ENCODE data around the gene CSNK2A2.

The CSNK2A2 gene

GRCh38 chr16:58198022-58198683, at the start of gene CSNK2A2:
Gene CSNK2A2 (minus strand): TSS chr16:58198106. CDS start chr16:58197736, 370 bp downstream.
- peak; percentile 91 for DNase-seq

DNA sequence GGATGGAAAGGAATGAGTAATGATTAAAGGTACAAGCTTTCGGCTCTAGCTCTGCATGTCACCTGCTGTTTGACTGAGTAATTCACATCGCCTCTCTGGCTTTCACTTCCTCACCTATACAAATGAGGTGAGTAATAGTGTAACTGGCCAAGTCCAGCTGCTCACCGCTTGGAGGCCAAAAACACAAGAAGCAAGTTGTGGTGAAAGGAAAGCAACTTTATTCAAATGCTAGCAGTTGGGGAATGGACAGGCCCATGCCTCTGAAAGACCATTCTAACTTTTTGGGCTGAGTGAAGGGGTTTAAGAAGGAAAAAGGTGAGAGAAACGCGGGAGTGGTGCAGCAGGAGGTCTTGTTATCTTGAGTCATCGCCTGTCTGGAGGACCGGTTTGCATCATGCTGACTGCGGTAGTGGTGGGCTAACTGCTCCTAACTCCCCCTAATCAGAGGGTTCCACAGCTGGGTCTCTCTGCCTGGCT, 45.7 kb upstream of the CSNK2A2 start:
- DNase-seq, result no peak

GRCh38 chr16:58236831-58237230, 38.9 kb upstream of the CSNK2A2 start:
- DNase-seq, result no peak

- DNase-seq, result peak; percentile 88
Observed at GRCh38 chr16:58236231-58236690, 38.4 kb upstream of the CSNK2A2 start.

- DNase-seq, result no peak
Observed at GRCh38 chr16:58235663-58236062, 37.8 kb upstream of the CSNK2A2 start.

DNA sequence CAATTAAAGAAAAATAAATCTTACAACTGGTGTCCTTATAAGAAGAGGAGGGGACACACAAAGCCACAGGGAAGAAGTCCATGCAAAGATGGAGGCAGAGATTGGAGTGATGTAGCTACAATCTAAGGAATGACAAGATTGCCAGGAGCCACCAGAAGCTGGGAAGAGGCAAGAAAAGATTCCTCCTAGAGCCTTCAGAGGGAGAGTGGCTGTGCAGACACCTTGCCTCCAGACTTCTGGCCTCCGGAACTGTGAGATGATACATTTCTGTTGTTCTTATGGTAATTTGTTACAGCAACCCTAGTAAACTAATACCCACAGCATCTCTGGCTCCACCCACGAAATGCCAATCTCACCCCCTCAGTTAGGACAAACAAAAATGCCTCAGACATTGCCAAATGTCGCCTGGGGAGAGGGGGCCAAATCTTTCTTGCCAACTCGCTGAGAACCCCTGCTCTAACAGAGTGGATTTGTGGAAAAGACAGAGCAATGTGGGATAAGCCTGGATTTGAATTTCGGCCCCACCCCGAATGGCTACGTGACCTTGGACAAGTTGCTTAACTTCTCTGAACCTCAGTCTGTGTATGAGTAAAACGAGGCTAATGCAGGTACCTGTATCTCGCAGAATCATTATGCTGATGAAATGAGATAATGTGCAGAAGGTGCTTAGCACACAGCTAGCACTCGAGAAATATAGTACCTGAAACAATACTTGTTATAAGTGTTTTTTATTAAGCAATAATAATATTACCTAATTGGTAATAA, 37.1 kb upstream of the CSNK2A2 start:
- no peak for DNase-seq

GRCh38 chr16:58230259-58230658, 32.4 kb upstream of the CSNK2A2 start:
- no peak for DNase-seq

DNA sequence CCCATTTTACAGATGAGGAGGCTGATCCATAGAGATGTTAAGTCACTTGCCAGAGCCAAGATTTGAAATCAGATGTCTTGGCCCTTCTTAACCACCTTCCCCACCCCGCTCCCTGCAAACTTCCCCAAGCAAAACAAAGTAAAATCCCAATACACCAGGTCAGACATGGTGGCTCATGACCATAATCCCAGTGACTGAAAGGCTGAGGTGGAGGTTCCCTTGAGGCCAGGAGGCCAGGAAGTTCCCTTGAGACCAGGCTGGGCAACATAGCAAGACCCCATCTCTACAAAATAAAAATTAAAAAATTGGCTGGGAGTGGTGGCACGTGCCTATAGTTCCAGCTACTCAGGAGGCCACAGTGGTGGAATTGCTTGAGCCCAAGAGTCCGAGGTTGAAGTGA, 28.9 kb upstream of the CSNK2A2 start:
- no peak for DNase-seq

DNA sequence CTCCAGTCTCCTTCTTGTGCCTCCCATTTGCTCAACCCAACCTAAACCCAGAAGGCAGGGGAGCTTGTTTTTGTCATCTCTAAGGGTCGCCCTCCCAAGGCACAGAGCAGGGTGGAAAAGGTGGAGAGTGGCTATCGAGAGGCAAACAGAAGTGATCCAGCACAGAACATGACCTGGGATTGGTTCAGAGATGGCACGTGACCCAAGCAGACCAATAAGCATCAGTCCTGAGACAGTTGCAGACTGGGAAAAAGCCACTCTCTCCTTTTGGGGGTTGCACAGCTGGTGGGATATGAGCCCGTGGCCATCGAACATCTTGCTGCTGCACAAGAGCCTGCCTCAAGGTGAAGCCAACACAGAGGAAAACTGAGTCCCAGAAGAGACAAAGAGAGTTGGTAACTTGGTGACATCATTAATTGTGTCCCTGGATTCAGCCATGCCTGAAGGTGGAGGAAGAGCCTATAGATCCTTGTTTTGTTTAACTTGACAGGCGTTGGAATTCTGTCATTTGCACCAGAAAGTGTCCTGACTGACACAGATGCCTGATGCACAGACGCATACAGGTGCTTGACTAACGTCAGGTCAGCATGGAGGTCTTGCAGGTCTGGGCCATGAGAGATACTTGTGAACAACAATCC, 28.2 kb upstream of the CSNK2A2 start:
- DNase-seq, result no peak

DNA sequence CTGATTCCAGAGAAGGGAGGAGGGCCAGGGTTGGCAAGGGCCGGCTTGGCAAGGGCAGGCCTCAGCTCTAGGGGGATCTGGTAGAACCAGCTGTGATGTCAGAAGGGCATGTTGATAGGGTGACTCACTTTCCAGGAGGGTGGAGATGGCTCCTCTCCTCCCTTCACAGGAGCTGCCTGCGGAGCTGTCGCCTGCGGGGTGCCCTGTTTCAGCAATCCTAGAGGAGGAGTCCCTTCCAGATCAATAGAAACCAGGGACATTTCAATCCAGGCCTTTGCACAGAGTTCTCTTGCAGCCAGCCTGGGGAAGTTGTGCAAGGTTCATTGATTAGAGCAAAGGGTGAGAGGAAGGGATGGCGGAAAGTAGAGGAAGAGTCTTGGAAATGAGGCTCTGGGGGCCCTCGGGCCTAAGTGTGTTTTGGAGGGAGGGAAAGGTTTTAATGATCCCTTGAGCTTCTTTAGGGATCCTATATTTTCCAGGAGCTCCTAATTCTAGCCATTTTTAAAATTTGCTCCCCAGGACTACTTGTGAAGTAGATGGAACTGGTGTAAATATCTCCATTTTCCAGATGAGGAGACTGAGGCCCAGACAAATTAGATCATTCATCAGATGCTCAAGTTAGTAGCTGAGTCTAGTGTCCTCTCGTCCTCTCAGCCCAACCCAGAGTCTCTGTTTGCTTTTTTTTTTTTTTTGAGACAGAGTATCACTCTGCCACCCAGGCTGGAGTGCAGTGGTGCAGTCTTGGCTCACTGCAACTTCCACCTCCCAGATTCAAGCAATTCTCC, 24.8 kb upstream of the CSNK2A2 start:
- DNase-seq, result no peak

DNA sequence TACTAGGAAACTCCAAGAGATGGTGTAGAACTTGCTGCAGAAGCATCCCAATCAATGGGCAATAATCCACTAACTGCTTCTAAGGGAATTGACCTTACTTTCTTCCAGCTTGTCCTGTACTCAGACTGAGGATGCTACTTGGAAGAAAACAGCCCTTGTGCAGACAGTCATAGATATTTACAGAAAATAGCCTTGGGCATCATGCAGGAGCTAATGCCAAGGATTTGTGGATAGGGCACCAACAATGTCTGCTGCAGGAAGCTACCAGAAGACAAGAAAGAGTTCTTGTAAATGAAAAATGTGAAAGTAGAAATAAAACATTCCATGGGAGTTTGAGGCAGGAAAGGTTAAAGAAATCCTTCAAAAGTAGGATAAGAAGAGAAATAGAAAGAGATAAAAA, 21.5 kb upstream of the CSNK2A2 start:
- DNase-seq, result no peak

GRCh38 chr16:58218786-58219185, 20.9 kb upstream of the CSNK2A2 start:
- DNase-seq, result no peak

GRCh38 chr16:58217311-58217925, 19.5 kb upstream of the CSNK2A2 start:
- DNase-seq, result no peak

- no peak for DNase-seq
Observed at GRCh38 chr16:58212824-58213655, 15.1 kb upstream of the CSNK2A2 start.

GRCh38 chr16:58211846-58212245, 13.9 kb upstream of the CSNK2A2 start:
- DNase-seq, result peak; percentile 72

DNA sequence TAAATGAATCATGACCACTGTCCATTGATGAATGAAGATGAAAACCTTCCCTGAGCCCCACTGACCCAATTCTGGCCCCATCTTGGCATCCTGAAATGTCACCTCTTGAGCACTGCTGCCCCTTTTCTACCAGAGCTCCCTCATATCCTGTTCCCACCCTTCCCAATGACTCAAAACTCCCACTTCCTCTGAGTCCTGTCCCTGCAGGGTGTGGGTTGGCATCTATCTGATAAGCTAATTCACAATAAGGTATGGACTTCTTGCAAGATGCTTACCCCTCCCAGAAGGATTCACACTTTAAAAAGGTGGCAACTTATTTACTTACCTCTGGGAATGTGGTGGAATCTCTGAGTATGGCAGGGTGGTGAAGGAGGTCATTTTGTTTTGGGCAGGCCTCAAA, 13.3 kb upstream of the CSNK2A2 start:
- no peak for DNase-seq

DNA sequence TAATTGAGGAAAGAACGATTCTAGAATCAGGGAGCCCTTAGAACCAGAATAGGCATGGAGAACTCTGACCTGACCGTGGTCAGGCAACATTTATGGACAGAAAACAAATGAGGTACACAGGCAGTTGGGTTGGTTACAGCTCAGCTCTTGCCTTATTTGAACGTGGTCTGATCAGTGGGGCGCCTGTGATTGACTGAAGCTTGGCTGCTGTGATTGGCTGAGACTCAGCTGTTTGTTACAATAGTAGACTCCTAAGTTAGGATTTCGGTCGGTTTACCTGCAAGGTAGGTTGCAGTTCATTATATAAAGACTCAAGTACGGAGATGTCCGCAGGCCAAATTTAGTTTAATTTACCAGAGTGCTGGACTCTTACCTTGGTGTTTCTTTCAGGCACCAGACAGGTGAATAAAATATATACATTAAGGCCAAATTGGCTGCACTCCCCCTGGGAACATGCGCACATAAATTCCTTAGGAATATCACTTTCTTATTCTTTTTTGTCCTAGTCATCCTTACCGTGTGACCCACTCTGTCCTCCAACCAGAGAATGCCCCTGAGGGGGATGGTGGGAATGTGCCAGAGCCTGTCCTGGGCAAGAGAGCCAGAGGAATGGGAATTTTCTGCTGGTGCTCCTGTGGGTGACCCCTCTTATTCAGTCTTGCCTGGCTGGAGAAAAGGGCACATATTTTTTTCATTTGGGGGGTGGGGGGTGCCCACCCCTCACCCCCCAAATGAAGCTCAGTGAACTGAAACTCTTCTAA, 7.5 kb upstream of the CSNK2A2 start:
- no peak for DNase-seq

DNA sequence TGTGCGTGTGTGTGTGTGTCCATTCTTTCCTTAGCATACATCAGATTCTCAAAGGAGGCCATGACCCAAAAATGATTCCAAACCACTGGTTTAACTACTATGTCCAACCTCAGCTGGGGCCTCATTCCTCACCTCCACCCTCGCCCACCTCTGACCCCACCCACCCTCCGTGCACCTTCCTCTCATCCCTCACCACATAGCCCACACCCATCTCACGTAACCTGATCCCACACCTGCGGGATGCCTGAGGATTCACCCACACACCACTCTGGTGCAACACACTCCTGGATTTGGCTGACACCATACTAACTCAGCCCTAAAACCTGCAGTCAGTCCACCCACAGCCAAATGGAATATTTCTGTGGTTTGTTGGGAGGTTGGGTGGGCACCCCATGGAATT, 3.3 kb upstream of the CSNK2A2 start:
- DNase-seq, result no peak

- DNase-seq, result no peak
Observed at GRCh38 chr16:58200004-58200797, 2.3 kb upstream of the CSNK2A2 start.
